OCI-LY1 (cell line): Measurements from ENCODE around the gene PHC3.

ENCODE experiments used
- H2AFZ ChIP-seq: fragments of 200-600 bp; sonication (generic), shearing (Covaris generic); 2 replicates; pipeline ENCODE4 v1.6.0; 2014; ENCODE audit warnings: antibody characterized with exemption, mild to moderate bottlenecking, low read length
- H3F3A ChIP-seq: fragments of 200-600 bp; sonication (generic), shearing (Covaris generic); 2 replicates; pipeline ENCODE4 v1.6.0; 2014; ENCODE audit warnings: mild to moderate bottlenecking, antibody characterized with exemption, low read length, moderate library complexity; ENCODE audit not compliant: insufficient read depth
- H3K27ac ChIP-seq: fragments of 200-600 bp; sonication (generic); 2 replicates; pipeline ENCODE4 v1.5.1; 2014; ENCODE audit warnings: low read length, mixed run types, mild to moderate bottlenecking, low read depth; ENCODE audit not compliant: poor library complexity, severe bottlenecking
- H3K27me3 ChIP-seq: fragments of 200-600 bp; sonication (generic); 2 replicates; pipeline ENCODE4 v1.6.0; 2014; ENCODE audit warnings: antibody characterized with exemption, mild to moderate bottlenecking, low read length, moderate library complexity; ENCODE audit not compliant: insufficient read depth
- H3K36me3 ChIP-seq: fragments of 200-600 bp; sonication (generic); 2 replicates; pipeline ENCODE4 v1.6.1; 2014; ENCODE audit warnings: mild to moderate bottlenecking, antibody characterized with exemption, low read length, moderate library complexity, mixed read lengths; ENCODE audit not compliant: insufficient read depth
- H3K4me1 ChIP-seq: fragments of 200-600 bp; sonication (generic); 2 replicates; pipeline ENCODE4 v1.5.1; 2014; ENCODE audit warnings: mild to moderate bottlenecking, low read length, moderate library complexity; ENCODE audit not compliant: insufficient read depth, severe bottlenecking
- H3K4me2 ChIP-seq: fragments of 200-600 bp; sonication (generic), shearing (Covaris generic); 2 replicates; pipeline ENCODE4 v1.6.1; 2014; ENCODE audit warnings: low read length
- H3K4me3 ChIP-seq: fragments of 200-600 bp; sonication (generic); 2 replicates; pipeline ENCODE4 v1.5.1; 2014; ENCODE audit warnings: low read length, low read depth, mild to moderate bottlenecking, mixed read lengths; ENCODE audit not compliant: poor library complexity, severe bottlenecking
- H3K79me2 ChIP-seq: fragments of 200-600 bp; shearing (Covaris generic); 2 replicates; pipeline ENCODE4 v1.6.1; 2016; ENCODE audit warnings: mixed run types, low read length, mixed read lengths; ENCODE audit not compliant: insufficient read depth
- H3K9ac ChIP-seq: fragments of 200-600 bp; sonication (generic), shearing (Covaris generic); 2 replicates; pipeline ENCODE4 v1.6.1; 2014; ENCODE audit warnings: mild to moderate bottlenecking, low read length, mixed read lengths
- H3K9me2 ChIP-seq: fragments of 200-600 bp; sonication (generic), shearing (Covaris generic); 2 replicates; pipeline ENCODE4 v1.6.1; 2014; ENCODE audit warnings: low read depth, mild to moderate bottlenecking, low read length, mixed read lengths
- H3K9me3 ChIP-seq: fragments of 200-600 bp; shearing (Covaris generic); 2 replicates; pipeline ENCODE4 v1.6.1; 2014; ENCODE audit warnings: low read length, mixed read lengths
- H4K20me1 ChIP-seq: fragments of 200-600 bp; sonication (generic), shearing (Covaris generic); 2 replicates; pipeline ENCODE4 v1.6.0; 2016; ENCODE audit warnings: mild to moderate bottlenecking, low read length; ENCODE audit not compliant: insufficient read depth
- EZH2 ChIP-seq: fragments of 200-600 bp; sonication (generic), shearing (Covaris generic); IDR thresholded peaks from 2 replicates; pipeline ENCODE4 v1.8.0; 2017; ENCODE audit warnings: borderline replicate concordance, mixed run types, mild to moderate bottlenecking, antibody characterized with exemption, low read length, moderate library complexity, mixed read lengths
- TF ChIP-seq, protein P1 (sequence below): fragments of 200-600 bp; sonication (generic), shearing (Covaris generic); IDR thresholded peaks from 2 replicates; pipeline ENCODE4 v1.5.1; 2017; ENCODE audit warnings: mild to moderate bottlenecking, antibody characterized with exemption, low read length, moderate library complexity, mixed read lengths

The PHC3 gene

DNA sequence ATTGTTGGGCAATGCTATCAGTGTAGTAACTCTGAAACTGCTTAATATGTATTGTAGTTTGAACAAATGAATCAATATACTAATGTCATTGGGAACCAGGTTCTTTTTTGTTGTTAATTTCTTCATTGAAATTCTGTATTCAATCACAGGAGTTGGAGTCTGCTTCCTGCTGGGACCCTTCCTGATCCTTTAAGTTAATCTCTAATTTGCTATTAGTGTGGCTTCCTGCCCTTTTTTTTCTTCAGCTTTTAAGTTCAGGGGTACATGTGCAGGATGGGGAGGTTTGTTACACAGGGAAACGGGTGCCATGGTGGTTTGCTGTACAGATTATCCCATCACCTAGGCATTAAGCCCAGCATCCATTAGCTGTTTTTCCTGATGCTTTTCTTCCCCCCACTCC lies 122.1 kb downstream of the PHC3 start:
- Histone ChIP-seq H3K4me2 (no peak overlapping the region), H3K79me2 (no peaks in the 10 kb centered on the region), H2AFZ (no peak overlapping the region), H3K9ac (no peak overlapping the region), H3K4me3 (no peak overlapping the region), H3F3A (0 out of 2 replicates have a peak, but pooled peaks cover 2% of the 10 kb centered on the region), H4K20me1 (no peaks in the 10 kb centered on the region), H3K27me3 (no peaks in the 10 kb centered on the region), H3K27ac (no peak overlapping the region), H3K9me3 (no peaks in the 10 kb centered on the region), H3K9me2 (no peaks in the 10 kb centered on the region), H3K4me1 (peaks cover 61% of the 10 kb centered on the region), H3K36me3 (no peaks in the 10 kb centered on the region; the same call in 1 of the 2 replicates)
- no peak for TF ChIP-seq EZH2
- TF ChIP-seq, protein P1, sequence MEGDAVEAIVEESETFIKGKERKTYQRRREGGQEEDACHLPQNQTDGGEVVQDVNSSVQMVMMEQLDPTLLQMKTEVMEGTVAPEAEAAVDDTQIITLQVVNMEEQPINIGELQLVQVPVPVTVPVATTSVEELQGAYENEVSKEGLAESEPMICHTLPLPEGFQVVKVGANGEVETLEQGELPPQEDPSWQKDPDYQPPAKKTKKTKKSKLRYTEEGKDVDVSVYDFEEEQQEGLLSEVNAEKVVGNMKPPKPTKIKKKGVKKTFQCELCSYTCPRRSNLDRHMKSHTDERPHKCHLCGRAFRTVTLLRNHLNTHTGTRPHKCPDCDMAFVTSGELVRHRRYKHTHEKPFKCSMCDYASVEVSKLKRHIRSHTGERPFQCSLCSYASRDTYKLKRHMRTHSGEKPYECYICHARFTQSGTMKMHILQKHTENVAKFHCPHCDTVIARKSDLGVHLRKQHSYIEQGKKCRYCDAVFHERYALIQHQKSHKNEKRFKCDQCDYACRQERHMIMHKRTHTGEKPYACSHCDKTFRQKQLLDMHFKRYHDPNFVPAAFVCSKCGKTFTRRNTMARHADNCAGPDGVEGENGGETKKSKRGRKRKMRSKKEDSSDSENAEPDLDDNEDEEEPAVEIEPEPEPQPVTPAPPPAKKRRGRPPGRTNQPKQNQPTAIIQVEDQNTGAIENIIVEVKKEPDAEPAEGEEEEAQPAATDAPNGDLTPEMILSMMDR: no peak

GRCh38 chr3:170058127-170058526 lies 123.4 kb downstream of the PHC3 start:
- H3K9ac ChIP-seq: no peak overlapping the region

GRCh38 chr3:170057550-170057949 lies 124.0 kb downstream of the PHC3 start:
- Histone ChIP-seq H3K9ac (no peak overlapping the region), H3K27ac (peak overlapping the region; percentile 48), H3F3A (0 out of 2 replicates have a peak, but pooled peaks cover 3% of the 10 kb centered on the region), H3K4me3 (no peak overlapping the region), H3K4me2 (no peak overlapping the region), H3K79me2 (no peaks in the 10 kb centered on the region), H4K20me1 (no peaks in the 10 kb centered on the region), H3K9me3 (no peaks in the 10 kb centered on the region), H2AFZ (no peak overlapping the region), H3K4me1 (peaks cover 45% of the 10 kb centered on the region), H3K36me3 (no peaks in the 10 kb centered on the region; the same call in 1 of the 2 replicates), H3K9me2 (no peaks in the 10 kb centered on the region), H3K27me3 (no peaks in the 10 kb centered on the region)
- no peak for TF ChIP-seq EZH2
- TF ChIP-seq, protein P1: no peak

More at GRCh38 chr3:170058127-170058526, 123.4 kb downstream of the PHC3 start:
- Histone ChIP-seq H3K9me3 (no peaks in the 10 kb centered on the region), H3K9me2 (no peaks in the 10 kb centered on the region), H3K27ac (no peak overlapping the region), H3K4me1 (peaks cover 50% of the 10 kb centered on the region), H3K27me3 (no peaks in the 10 kb centered on the region), H3K36me3 (no peaks in the 10 kb centered on the region; the same call in 1 of the 2 replicates), H4K20me1 (no peaks in the 10 kb centered on the region), H3K4me3 (no peak overlapping the region), H3F3A (0 out of 2 replicates have a peak, but pooled peaks cover 3% of the 10 kb centered on the region), H2AFZ (no peak overlapping the region), H3K4me2 (no peak overlapping the region), H3K79me2 (no peaks in the 10 kb centered on the region)
- TF ChIP-seq EZH2: no peak
- TF ChIP-seq, protein P1: no peak
